HepG2 (cell line): Measurements from ENCODE around the gene NPDC1. TPM values are rescaled to one million over a fixed set of nuclear protein-coding genes. Genes with fewer than 3 reads are reported as not detected.

ENCODE experiments used
- ATAC-seq: fragments of 200-7000 bp; cut with Tn5 transposase; 3 replicates; pipeline ENCODE4 v1.9.1; 2020; ENCODE audit warnings: mild to moderate bottlenecking, moderate library complexity
- BruUV-seq: library from RNA; stranded (reverse); fragments of 400-500 nt; replicated peaks from 2 replicates; lab custom pipeline; 2021; lab: Mats Ljungman, UMichigan
- CTCF ChIA-PET: fragments of 300-600 bp; formaldehyde crosslinking; extraction: SDS; loops from one replicate; lab custom pipeline; 2021; ENCODE audit warnings: low total read pairs, inconsistent platforms, low intra/inter-chr PET ratio; lab: Yijun Ruan, JAX
- POLR2A ChIA-PET: fragments of 350-600 bp; sonication (Branson Sonifier 250); formaldehyde crosslinking; loops from one replicate; lab custom pipeline; 2020; ENCODE audit warnings: antibody characterized with exemption, inconsistent platforms; lab: Yijun Ruan, JAX
- DNase-seq: peaks from one replicate; pipeline ENCODE4 v3.0.0-alpha.2; 2015; ENCODE audit warnings: low spot score
- FAIRE-seq: peaks from 3 replicates; lab custom pipeline; 2011; peaks lifted over from hg19 to GRCh38; lab: Jason Lieb, UNC
- H2AFZ ChIP-seq: one replicate; pipeline ENCODE4 v1.6.1; 2011; ENCODE audit warnings: low read length, inconsistent platforms
- H3K27ac ChIP-seq: fragments of 300-600 bp; 3 replicates; pipeline ENCODE4 v1.8.0; 2011; ENCODE audit warnings: mixed run types, mild to moderate bottlenecking, mixed read lengths, low read length, inconsistent platforms; ENCODE audit not compliant: insufficient read depth; ENCODE audit errors: extremely low read length
- H3K27me3 ChIP-seq, 2 experiments: fragments of 200-600 bp in 1 of 2; 2 replicates in 1 of 2; 3 replicates in 1 of 2; pipeline versions ENCODE4 v1.6.0 to v1.8.0; 2011; ENCODE audit warnings: low read length in 2 of 2, mild to moderate bottlenecking in 2 of 2, moderate library complexity in 2 of 2, inconsistent platforms in 1 of 2; ENCODE audit not compliant: insufficient read depth in 2 of 2, control insufficient read depth in 1 of 2
- H3K36me3 ChIP-seq, 2 experiments: fragments of 200-600 bp in 1 of 2; replicated peaks in 1 of 2; 2 replicates in 1 of 2; 3 replicates in 1 of 2; pipeline versions ENCODE4 v1.5.1 to v1.8.0; 2011; ENCODE audit warnings: low read length in 2 of 2, inconsistent platforms in 1 of 2; ENCODE audit not compliant: insufficient read depth in 2 of 2, control insufficient read depth in 1 of 2
- H3K4me1 ChIP-seq: 2 replicates; pipeline ENCODE4 v1.5.1; 2012; ENCODE audit warnings: low read length, inconsistent platforms; ENCODE audit not compliant: insufficient read depth
- H3K4me2 ChIP-seq: 2 replicates; pipeline ENCODE4 v1.6.0; 2011; ENCODE audit warnings: low read depth, low read length, inconsistent platforms
- H3K4me3 ChIP-seq, 3 experiments: fragments of 200-600 bp in 1 of 3; sonication (generic), shearing (Covaris generic) in 1 of 3; replicated peaks in 1 of 3; 2 replicates each; pipeline ENCODE4 v1.5.1; 2011 to 2016; ENCODE audit warnings: low read length in 3 of 3, inconsistent platforms in 2 of 3, low read depth in 2 of 3, mild to moderate bottlenecking in 2 of 3, control low read depth in 1 of 3, mixed read lengths in 1 of 3; ENCODE audit not compliant: insufficient read depth in 1 of 3
- H3K79me2 ChIP-seq: one replicate; pipeline ENCODE4 v1.6.1; 2011; ENCODE audit warnings: low read length, inconsistent platforms; ENCODE audit not compliant: insufficient read depth
- H3K9ac ChIP-seq: 2 replicates; pipeline ENCODE4 v1.6.0; 2011; ENCODE audit warnings: mild to moderate bottlenecking, low read depth, low read length, inconsistent platforms; ENCODE audit not compliant: insufficient read depth
- H3K9me3 ChIP-seq: 2 replicates; pipeline ENCODE4 v1.5.1; 2012; ENCODE audit warnings: mild to moderate bottlenecking, low read length
- H4K20me1 ChIP-seq: 2 replicates; pipeline ENCODE4 v1.6.0; 2011; ENCODE audit warnings: inconsistent platforms, mild to moderate bottlenecking, low read length, moderate library complexity; ENCODE audit not compliant: insufficient read depth
- BHLHE40 ChIP-seq: IDR thresholded peaks from 2 replicates; pipeline ENCODE4 v1.6.1; 2011; ENCODE audit warnings: low read length, improper control_type of control experiment
- ERF ChIP-seq: IDR thresholded peaks from 2 replicates; pipeline ENCODE4 v1.6.1; 2018; ENCODE audit warnings: missing biosample characterization, missing genetic modification reagents
- ETV6 ChIP-seq: sonication (generic); formaldehyde crosslinking; conservative IDR thresholded peaks from 2 replicates; pipeline ENCODE4 v1.4.0; 2020; ENCODE audit warnings: missing genetic modification reagents
- HNRNPL ChIP-seq: fragments of 200-400 bp; formaldehyde crosslinking; IDR thresholded peaks from 2 replicates; pipeline ENCODE4 v1.6.1; 2017; ENCODE audit warnings: mild to moderate bottlenecking, low read depth, low read length
- KAT8 ChIP-seq: IDR thresholded peaks from 2 replicates; pipeline ENCODE4 v1.6.1; 2016; ENCODE audit warnings: missing genetic modification reagents, missing compliant biosample characterization
- KDM3A ChIP-seq: IDR thresholded peaks from 2 replicates; pipeline ENCODE4 v1.6.1; 2018; ENCODE audit warnings: low read depth, missing compliant biosample characterization
- NR2C2 ChIP-seq: sonication (generic); formaldehyde crosslinking; IDR thresholded peaks from 2 replicates; pipeline ENCODE4 v1.4.0; 2020; ENCODE audit warnings: missing genetic modification reagents, mild to moderate bottlenecking, moderate library complexity, borderline replicate concordance
- NR2F2 ChIP-seq: IDR thresholded peaks from 2 replicates; pipeline ENCODE4 v1.6.1; 2012; ENCODE audit warnings: low read depth, inconsistent platforms, borderline replicate concordance
- NR2F6 ChIP-seq, 2 experiments: IDR thresholded peaks; 2 replicates each; pipeline ENCODE4 v1.6.1; 2016; ENCODE audit warnings: antibody characterized with exemption in 1 of 2, mild to moderate bottlenecking in 1 of 2
- ZNF205 ChIP-seq: IDR thresholded peaks from 2 replicates; pipeline ENCODE4 v1.6.1; 2018; ENCODE audit warnings: missing biosample characterization, missing genetic modification reagents
- ZNF564 ChIP-seq: sonication (generic); formaldehyde crosslinking; IDR thresholded peaks from 2 replicates; pipeline ENCODE4 v1.8.1; 2023; ENCODE audit warnings: mild to moderate bottlenecking, missing genetic modification reagents
- ZNF878 ChIP-seq: sonication (generic); formaldehyde crosslinking; IDR thresholded peaks from 2 replicates; pipeline ENCODE4 v1.8.1; 2023; ENCODE audit warnings: mild to moderate bottlenecking, missing genetic modification reagents, moderate library complexity
- WGBS: methylation state at CpG from one replicate; pipeline ENCODE4 v1.1.6; 2017; ENCODE audit warnings: low lambda C conversion rate; 5-methylcytosine and 5-hydroxymethylcytosine counted together
- in situ Hi-C: cut with HindIII; loops from 2 replicates; pipeline ENCODE4 v1.10.0; 2017; ENCODE audit warnings: low pct_unique_long_range_greater_than_20kb; ENCODE audit not compliant: extremely low pct_ligation_motif_present
- intact Hi-C: fragments of 100-400 bp; cut with micrococcal nuclease; formaldehyde crosslinking; loops from one replicate; pipeline ENCODE4 v1.10.0; 2022; ENCODE audit not compliant: unreplicated experiment
- polyA plus RNA-seq, 8 experiments: library from polyadenylated mRNA; depleted of rRNA in 3 of 8; stranded (reverse) in 7 of 8; unstranded in 1 of 8; fragments of >200 nt; fragmentation: Illumina TruSeq in 4 of 8; extraction: Trizol in 4 of 8; gene quantifications; 2 replicates each; pipeline versions ENCODE4 v1.2.1 to v1.2.3, GENCODE V29; 2011 to 2016; ENCODE audit warnings: low read depth in 4 of 8, missing spikeins in 1 of 8, mixed read lengths in 1 of 8; ENCODE audit not compliant: insufficient read depth in 1 of 8
- total RNA-seq, 5 experiments: library from RNA; depleted of rRNA; stranded (reverse); fragments of >200 nt; fragmentation: Illumina TruSeq; extraction: Trizol; gene quantifications; 2 replicates each; pipeline ENCODE4 v1.2.3, GENCODE V29; 2016; ENCODE audit warnings: low read depth in 1 of 5
- TF ChIP-seq, protein P1 (sequence below): sonication (generic); formaldehyde crosslinking; conservative IDR thresholded peaks from 2 replicates; pipeline ENCODE4 v1.8.0; 2022; ENCODE audit warnings: missing genetic modification reagents
- TF ChIP-seq, protein P2 (sequence below): sonication (generic); formaldehyde crosslinking; IDR thresholded peaks from 2 replicates; pipeline ENCODE4; 2020; ENCODE audit warnings: missing genetic modification reagents, mild to moderate bottlenecking, borderline replicate concordance

NPDC1 gene
- total and polyA plus RNA-seq, 2 of the 13 experiments (the other 11 are each of a cell fraction or from before 2014, with no cell fraction given), result 0.84 to 5.4 TPM

DNA sequence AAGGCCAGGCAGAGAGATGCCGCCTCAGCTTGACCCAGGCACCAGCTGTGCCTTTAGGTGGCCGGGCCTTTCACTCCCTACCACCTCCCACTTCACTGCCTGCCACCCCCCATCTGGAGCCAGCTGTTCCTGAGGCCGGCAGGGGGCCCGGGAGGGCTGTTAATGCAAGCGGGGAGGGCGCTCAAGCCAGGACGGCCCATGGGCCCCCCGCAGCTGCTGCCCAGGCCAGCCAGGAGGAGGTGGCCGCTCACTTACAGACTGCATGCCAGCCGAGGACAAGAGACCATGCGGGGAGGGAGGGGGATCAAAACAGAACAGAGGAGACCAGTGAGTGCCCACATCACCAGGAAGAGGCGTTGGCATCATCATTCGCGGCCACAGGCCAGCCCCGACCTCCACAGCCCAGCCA is 22.4 kb downstream of the NPDC1 start:
- no peak overlapping the region for H3K27ac ChIP-seq
- no peak for FAIRE-seq
- in situ Hi-C loops, result no loop called here
- 88% methylated on average over 12 of the region's 15 CpGs for WGBS
- POLR2A ChIA-PET, result no interaction called here
- no peak overlapping the region for H3K9ac ChIP-seq
- H3K9me3 ChIP-seq, result no peaks in the 10 kb centered on the region
- peaks cover 0 to 5% of the 10 kb centered on the region in 2 experiments; a peak in 1 of 5 replicates for H3K27me3 ChIP-seq
- peak overlapping the region; percentile 31; the same call in 1 of the 2 replicates for H3K4me2 ChIP-seq
- H3K79me2 ChIP-seq, result no peaks in the 10 kb centered on the region
- no peak overlapping the region for H3K4me3 ChIP-seq
- no TSS peak for BruUV-seq
- ATAC-seq, result no peak
- no peak for DNase-seq
- H2AFZ ChIP-seq, result no peak overlapping the region
- TF ChIP-seq HNRNPL (peak; percentile 26; the same call in 1 of the 2 replicates), BHLHE40 (no peak)
- CTCF ChIA-PET, result no interaction called here
- H3K4me1 ChIP-seq, result peaks cover 63% of the 10 kb centered on the region
- no peaks in the 10 kb centered on the region for H3K36me3 ChIP-seq
- intact Hi-C loops, result no loop called here
- H4K20me1 ChIP-seq, result no peaks in the 10 kb centered on the region

DNA sequence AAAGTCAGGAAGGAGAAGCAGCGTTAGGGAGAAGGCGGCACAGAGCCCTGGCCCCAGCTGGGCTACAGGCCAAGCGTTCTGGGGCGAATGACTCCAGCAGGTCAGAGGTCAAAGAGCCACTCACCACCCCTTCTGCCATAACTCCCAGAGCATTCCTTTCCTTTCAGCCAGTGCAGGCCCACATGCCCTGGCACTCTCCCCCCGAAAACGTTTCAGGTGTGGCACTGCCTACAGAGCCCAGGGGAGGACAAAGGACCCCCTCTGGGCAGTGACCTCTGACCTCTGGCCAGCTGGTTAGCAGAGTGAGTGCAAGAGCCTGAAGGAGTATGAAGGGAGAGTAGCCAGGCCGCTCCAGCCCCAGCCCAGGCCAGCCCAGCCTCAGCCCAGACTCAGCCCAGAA is 22.8 kb downstream of the NPDC1 start:
- POLR2A ChIA-PET, result interaction anchor here (1.1 to 1.7 kb wide), 2 partner anchors 27 to 107 kb away, joined by 3 to 5 read pairs; partner anchors contain the start of gene CLIC3
- peaks cover 61% of the 10 kb centered on the region for H3K4me1 ChIP-seq
- ATAC-seq, result peak; percentile 5; the same call in 2 of the 3 replicates
- TF ChIP-seq, protein P1, sequence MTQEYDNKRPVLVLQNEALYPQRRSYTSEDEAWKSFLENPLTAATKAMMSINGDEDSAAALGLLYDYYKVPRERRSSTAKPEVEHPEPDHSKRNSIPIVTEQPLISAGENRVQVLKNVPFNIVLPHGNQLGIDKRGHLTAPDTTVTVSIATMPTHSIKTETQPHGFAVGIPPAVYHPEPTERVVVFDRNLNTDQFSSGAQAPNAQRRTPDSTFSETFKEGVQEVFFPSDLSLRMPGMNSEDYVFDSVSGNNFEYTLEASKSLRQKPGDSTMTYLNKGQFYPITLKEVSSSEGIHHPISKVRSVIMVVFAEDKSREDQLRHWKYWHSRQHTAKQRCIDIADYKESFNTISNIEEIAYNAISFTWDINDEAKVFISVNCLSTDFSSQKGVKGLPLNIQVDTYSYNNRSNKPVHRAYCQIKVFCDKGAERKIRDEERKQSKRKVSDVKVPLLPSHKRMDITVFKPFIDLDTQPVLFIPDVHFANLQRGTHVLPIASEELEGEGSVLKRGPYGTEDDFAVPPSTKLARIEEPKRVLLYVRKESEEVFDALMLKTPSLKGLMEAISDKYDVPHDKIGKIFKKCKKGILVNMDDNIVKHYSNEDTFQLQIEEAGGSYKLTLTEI (CRISPR knock-in tag), result no peak
- no peak for TF ChIP-seq ZNF878
- no peak for TF ChIP-seq ZNF564 (CRISPR knock-in tag)
- no peak for TF ChIP-seq KAT8 (CRISPR knock-in tag)
- no peak for TF ChIP-seq KDM3A (CRISPR knock-in tag)
- no peak for TF ChIP-seq ERF (CRISPR knock-in tag)
- TF ChIP-seq HNRNPL, result peak; percentile 34; the same call in 1 of the 2 replicates
- TF ChIP-seq ZNF205 (CRISPR knock-in tag), result no peak
- peak; percentile 81 for TF ChIP-seq NR2C2
- no peak for TF ChIP-seq ETV6 (CRISPR knock-in tag)
- peak; percentile 95 for TF ChIP-seq NR2F6 (IDR thresholded peaks at IDR 0.05)
- TF ChIP-seq NR2F6 (CRISPR knock-in tag; IDR thresholded peaks at IDR 0.05), result peak; percentile 81
- TF ChIP-seq, protein P2, sequence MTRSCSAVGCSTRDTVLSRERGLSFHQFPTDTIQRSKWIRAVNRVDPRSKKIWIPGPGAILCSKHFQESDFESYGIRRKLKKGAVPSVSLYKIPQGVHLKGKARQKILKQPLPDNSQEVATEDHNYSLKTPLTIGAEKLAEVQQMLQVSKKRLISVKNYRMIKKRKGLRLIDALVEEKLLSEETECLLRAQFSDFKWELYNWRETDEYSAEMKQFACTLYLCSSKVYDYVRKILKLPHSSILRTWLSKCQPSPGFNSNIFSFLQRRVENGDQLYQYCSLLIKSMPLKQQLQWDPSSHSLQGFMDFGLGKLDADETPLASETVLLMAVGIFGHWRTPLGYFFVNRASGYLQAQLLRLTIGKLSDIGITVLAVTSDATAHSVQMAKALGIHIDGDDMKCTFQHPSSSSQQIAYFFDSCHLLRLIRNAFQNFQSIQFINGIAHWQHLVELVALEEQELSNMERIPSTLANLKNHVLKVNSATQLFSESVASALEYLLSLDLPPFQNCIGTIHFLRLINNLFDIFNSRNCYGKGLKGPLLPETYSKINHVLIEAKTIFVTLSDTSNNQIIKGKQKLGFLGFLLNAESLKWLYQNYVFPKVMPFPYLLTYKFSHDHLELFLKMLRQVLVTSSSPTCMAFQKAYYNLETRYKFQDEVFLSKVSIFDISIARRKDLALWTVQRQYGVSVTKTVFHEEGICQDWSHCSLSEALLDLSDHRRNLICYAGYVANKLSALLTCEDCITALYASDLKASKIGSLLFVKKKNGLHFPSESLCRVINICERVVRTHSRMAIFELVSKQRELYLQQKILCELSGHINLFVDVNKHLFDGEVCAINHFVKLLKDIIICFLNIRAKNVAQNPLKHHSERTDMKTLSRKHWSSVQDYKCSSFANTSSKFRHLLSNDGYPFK, result no peak
- TF ChIP-seq NR2F2, result peak; percentile 55

More for the DNA sequence above, 22.8 kb downstream of the NPDC1 start:
- CTCF ChIA-PET, result no interaction called here
- DNase-seq (no peak), FAIRE-seq (no peak)
- H3K9ac ChIP-seq, result no peak overlapping the region
- no peaks in the 10 kb centered on the region for H3K79me2 ChIP-seq
- BruUV-seq, result no TSS peak
- peak overlapping the region; percentile 31 for H3K4me2 ChIP-seq
- intact Hi-C loops (no loop called here), in situ Hi-C loops (no loop called here)
- H3K27ac ChIP-seq, result no peak overlapping the region
- H3K27me3 ChIP-seq, result peaks cover 0 to 5% of the 10 kb centered on the region in 2 experiments; a peak in 1 of 5 replicates
- no peaks in the 10 kb centered on the region for H3K9me3 ChIP-seq
- H2AFZ ChIP-seq, result no peak overlapping the region
- no peaks in the 10 kb centered on the region for H3K36me3 ChIP-seq
- no peaks in the 10 kb centered on the region for H4K20me1 ChIP-seq
- H3K4me3 ChIP-seq, result no peak overlapping the region
- 36% methylated on average over 6 of the region's 7 CpGs for WGBS
